GM19328 (cell line): ENCODE results near the gene CD59.
"Not testable (repeated sequence)": the region's sequence is repeated elsewhere in the genome, so short reads cannot be mapped to it uniquely, and the experiment has no call there.

Source experiments
- ATAC-seq: cut with Tn5 transposase; IDR thresholded peaks from one replicate; pipeline ENCODE4 v1.9.1; 2021; ENCODE audit warnings: mild to moderate bottlenecking, moderate library complexity; ENCODE audit not compliant: unreplicated experiment

CD59 gene

GRCh38 chr11:33716243-33716642 is 20.0 kb downstream of the CD59 start:
- no peak for ATAC-seq

- no peak for ATAC-seq
These were observed 22.3 kb downstream of the CD59 start for GRCh38 chr11:33713856-33714398.

- ATAC-seq, result no peak
These were observed 22.9 kb downstream of the CD59 start for GRCh38 chr11:33713151-33713855.

- no peak for ATAC-seq
These were observed 23.8 kb downstream of the CD59 start for GRCh38 chr11:33712436-33712835.

GRCh38 chr11:33709466-33709865 is 26.8 kb downstream of the CD59 start:
- ATAC-seq, result no peak

GRCh38 chr11:33708985-33709384 is 27.2 kb downstream of the CD59 start:
- ATAC-seq, result no peak

- not testable (repeated sequence) for ATAC-seq
These were observed 28.4 kb downstream of the CD59 start for GRCh38 chr11:33707831-33708230.

- ATAC-seq, result no peak
These were observed 29.3 kb downstream of the CD59 start for GRCh38 chr11:33706966-33707365.

- no peak for ATAC-seq
These were observed 29.7 kb downstream of the CD59 start for GRCh38 chr11:33706546-33706945.

- ATAC-seq, result no peak
These were observed 31.8 kb downstream of the CD59 start for GRCh38 chr11:33704240-33705002.

- ATAC-seq, result no peak
These were observed 32.4 kb downstream of the CD59 start for GRCh38 chr11:33703788-33704187.

GRCh38 chr11:33703234-33703633 is 33.0 kb downstream of the CD59 start:
- no peak for ATAC-seq

- ATAC-seq, result no peak
These were observed 34.7 kb downstream of the CD59 start for GRCh38 chr11:33701302-33702230.

- peak; percentile 91 for ATAC-seq
These were observed 35.5 kb downstream of the CD59 start, which contains the start of gene C11orf91 for GRCh38 chr11:33700502-33701271. C11orf91 (minus strand) TSS chr11:33700826; CDS start chr11:33700740, 86 bp downstream.

- ATAC-seq, result no peak
These were observed 36.1 kb downstream of the CD59 start for GRCh38 chr11:33700063-33700501.

- no peak for ATAC-seq
These were observed 36.6 kb downstream of the CD59 start for GRCh38 chr11:33699515-33700062.

GRCh38 chr11:33698921-33699320 is 37.3 kb downstream of the CD59 start:
- no peak for ATAC-seq

GRCh38 chr11:33697997-33698396 is 38.2 kb downstream of the CD59 start:
- ATAC-seq, result no peak

GRCh38 chr11:33696931-33697638 is 39.1 kb downstream of the CD59 start:
- ATAC-seq, result no peak
